Mesenchymal stem cell (in vitro differentiated cells and primary cell): Measurements from ENCODE around the gene SECISBP2L.

Experiments used
- DNase-seq: peaks from one replicate; pipeline ENCODE4 v3.0.0-alpha.2; 2013
- H2AFZ ChIP-seq: one replicate; pipeline ENCODE4 v1.6.1; 2013; ENCODE audit warnings: low read depth, mild to moderate bottlenecking, control low read depth, inconsistent platforms, low read length, moderate library complexity
- H2AK5ac ChIP-seq: 2 replicates; pipeline ENCODE4 v1.6.1; 2013; ENCODE audit warnings: low read length, moderate library complexity, mild to moderate bottlenecking, inconsistent platforms; ENCODE audit not compliant: severe bottlenecking
- H2BK120ac ChIP-seq: one replicate; pipeline ENCODE4 v1.6.1; 2013; ENCODE audit warnings: low read depth, mild to moderate bottlenecking, inconsistent platforms, low read length, moderate library complexity
- H2BK12ac ChIP-seq, 2 experiments: one replicate each; pipeline ENCODE4 v1.6.1; 2013; ENCODE audit warnings: inconsistent platforms in 2 of 2, low read length in 2 of 2, mild to moderate bottlenecking in 2 of 2, moderate library complexity in 2 of 2, control low read depth in 1 of 2
- H2BK15ac ChIP-seq: one replicate; pipeline ENCODE4 v1.6.1; 2013; ENCODE audit warnings: mild to moderate bottlenecking, low read depth, inconsistent platforms; ENCODE audit not compliant: poor library complexity, severe bottlenecking
- H2BK5ac ChIP-seq: 2 replicates; pipeline ENCODE4 v1.6.1; 2013; ENCODE audit warnings: low read depth, mild to moderate bottlenecking, low read length, control low read depth, inconsistent platforms; ENCODE audit not compliant: poor library complexity, severe bottlenecking
- H3K14ac ChIP-seq, 2 experiments: one replicate each; pipeline ENCODE4 v1.6.1; 2013; ENCODE audit warnings: inconsistent platforms in 2 of 2, low read length in 2 of 2, control low read depth in 1 of 2, mild to moderate bottlenecking in 1 of 2, moderate library complexity in 1 of 2
- H3K18ac ChIP-seq, 2 experiments: one replicate each; pipeline ENCODE4 v1.6.1; 2013; ENCODE audit warnings: inconsistent platforms in 2 of 2, low read length in 2 of 2, control low read depth in 1 of 2, low read depth in 1 of 2, mild to moderate bottlenecking in 1 of 2
- H3K23ac ChIP-seq, 2 experiments: one replicate each; pipeline ENCODE4 v1.6.1; 2013; ENCODE audit warnings: inconsistent platforms in 2 of 2, low read length in 2 of 2, mild to moderate bottlenecking in 2 of 2, moderate library complexity in 2 of 2, control low read depth in 1 of 2
- H3K27ac ChIP-seq: 2 replicates; pipeline ENCODE4 v1.5.1; 2013; ENCODE audit warnings: mild to moderate bottlenecking, moderate library complexity, low read length, control low read depth, inconsistent platforms; ENCODE audit not compliant: poor library complexity, severe bottlenecking
- H3K27me3 ChIP-seq, 2 experiments: 2 replicates each; pipeline versions ENCODE4 v1.6.1 to v1.7.0; 2013; ENCODE audit warnings: low read length in 2 of 2, mild to moderate bottlenecking in 2 of 2, moderate library complexity in 2 of 2, control low read depth in 1 of 2, inconsistent platforms in 1 of 2; ENCODE audit not compliant: control insufficient read depth in 1 of 2, insufficient read depth in 1 of 2
- H3K36me3 ChIP-seq, 2 experiments: 2 replicates each; pipeline versions ENCODE4 v1.6.1 to v1.7.0; 2013; ENCODE audit warnings: low read length in 2 of 2, control low read depth in 1 of 2, inconsistent platforms in 1 of 2, low read depth in 1 of 2, mild to moderate bottlenecking in 1 of 2; ENCODE audit not compliant: insufficient read depth in 2 of 2, control insufficient read depth in 1 of 2
- H3K4ac ChIP-seq, 2 experiments: one replicate each; pipeline ENCODE4 v1.6.1; 2013; ENCODE audit warnings: inconsistent platforms in 2 of 2, low read length in 2 of 2, mild to moderate bottlenecking in 2 of 2, moderate library complexity in 2 of 2, control low read depth in 1 of 2, low read depth in 1 of 2
- H3K4me1 ChIP-seq: 2 replicates; pipeline ENCODE4 v1.6.1; 2013; ENCODE audit warnings: low read depth, low read length, control low read depth; ENCODE audit not compliant: control insufficient read depth, insufficient read depth
- H3K4me2 ChIP-seq: 2 replicates; pipeline ENCODE4 v1.6.1; 2013; ENCODE audit warnings: low read length, mild to moderate bottlenecking, inconsistent platforms; ENCODE audit not compliant: poor library complexity, severe bottlenecking
- H3K4me3 ChIP-seq, 2 experiments: 2 replicates each; pipeline versions ENCODE4 v1.5.1 to v1.7.0; 2013; ENCODE audit warnings: low read length in 2 of 2, mild to moderate bottlenecking in 2 of 2, control low read depth in 1 of 2, low read depth in 1 of 2; ENCODE audit not compliant: insufficient read depth in 1 of 2
- H3K79me1 ChIP-seq: replicated peaks from 2 replicates; pipeline ENCODE4 v1.6.1; 2013; ENCODE audit warnings: mild to moderate bottlenecking, control low read depth, low read length, inconsistent platforms; ENCODE audit not compliant: poor library complexity, severe bottlenecking
- H3K9ac ChIP-seq: 2 replicates; pipeline ENCODE4 v1.7.0; 2013; ENCODE audit warnings: mild to moderate bottlenecking, low read length, moderate library complexity
- H3K9me3 ChIP-seq: 2 replicates; pipeline ENCODE4 v1.7.0; 2013; ENCODE audit warnings: mild to moderate bottlenecking, low read length; ENCODE audit not compliant: control insufficient read depth
- H4K8ac ChIP-seq: one replicate; pipeline ENCODE4 v1.6.1; 2013; ENCODE audit warnings: inconsistent platforms, mild to moderate bottlenecking, low read length, moderate library complexity
- H4K91ac ChIP-seq: one replicate; pipeline ENCODE4 v1.6.1; 2013; ENCODE audit warnings: mild to moderate bottlenecking, low read length, inconsistent platforms
- WGBS: methylation state at CpG from one replicate; pipeline ENCODE4 v1.1.7; 2013; ENCODE audit warnings: mixed read lengths; 5-methylcytosine and 5-hydroxymethylcytosine counted together

Gene SECISBP2L

DNA sequence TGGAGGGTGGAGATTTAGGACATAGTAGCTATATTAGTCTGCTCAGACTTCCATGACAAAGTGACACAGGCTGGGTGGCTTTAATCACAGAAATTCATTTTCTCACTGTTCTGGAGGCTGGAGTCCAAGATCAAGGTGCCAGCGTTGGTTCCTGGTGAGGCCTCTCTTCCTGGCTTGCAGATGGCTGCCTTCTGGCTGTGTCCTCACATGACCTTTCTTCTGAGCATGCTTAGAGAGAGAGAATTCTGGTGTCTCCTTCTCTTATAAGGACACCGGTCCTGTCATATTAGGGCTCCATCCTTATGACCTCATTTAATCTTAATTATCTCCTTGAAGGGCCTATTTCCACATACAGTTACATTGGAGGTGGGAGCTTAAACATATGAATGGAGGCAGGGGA, 67.6 kb downstream of the SECISBP2L start:
- no peak for DNase-seq
- no peak overlapping the region for H2BK15ac ChIP-seq
- H4K91ac ChIP-seq: no peak overlapping the region
- H3K4me1 ChIP-seq: peaks cover 6% of the 10 kb centered on the region
- peaks cover 0 to 3% of the 10 kb centered on the region in 2 experiments for H3K27me3 ChIP-seq
- H3K9me3 ChIP-seq: no peaks in the 10 kb centered on the region
- H3K4ac ChIP-seq: no peak overlapping the region
- H2BK120ac ChIP-seq: no peak overlapping the region
- WGBS: 94% methylated on average over 1 of the region's 2 CpGs
- H3K4me3 ChIP-seq: no peak overlapping the region
- no peak overlapping the region for H2AFZ ChIP-seq
- H3K18ac ChIP-seq: no peak overlapping the region
- H3K27ac ChIP-seq: no peak overlapping the region
- no peak overlapping the region for H3K14ac ChIP-seq
- peak overlapping the region; percentile 49 for H4K8ac ChIP-seq
- no peak overlapping the region for H3K4me2 ChIP-seq
- no peaks in the 10 kb centered on the region for H3K36me3 ChIP-seq
- no peak overlapping the region for H2AK5ac ChIP-seq
- H2BK12ac ChIP-seq: no peak overlapping the region
- H3K79me1 ChIP-seq: no peaks in the 10 kb centered on the region
- H3K9ac ChIP-seq: no peak overlapping the region
- H2BK5ac ChIP-seq: no peak overlapping the region
- no peak overlapping the region for H3K23ac ChIP-seq

DNA sequence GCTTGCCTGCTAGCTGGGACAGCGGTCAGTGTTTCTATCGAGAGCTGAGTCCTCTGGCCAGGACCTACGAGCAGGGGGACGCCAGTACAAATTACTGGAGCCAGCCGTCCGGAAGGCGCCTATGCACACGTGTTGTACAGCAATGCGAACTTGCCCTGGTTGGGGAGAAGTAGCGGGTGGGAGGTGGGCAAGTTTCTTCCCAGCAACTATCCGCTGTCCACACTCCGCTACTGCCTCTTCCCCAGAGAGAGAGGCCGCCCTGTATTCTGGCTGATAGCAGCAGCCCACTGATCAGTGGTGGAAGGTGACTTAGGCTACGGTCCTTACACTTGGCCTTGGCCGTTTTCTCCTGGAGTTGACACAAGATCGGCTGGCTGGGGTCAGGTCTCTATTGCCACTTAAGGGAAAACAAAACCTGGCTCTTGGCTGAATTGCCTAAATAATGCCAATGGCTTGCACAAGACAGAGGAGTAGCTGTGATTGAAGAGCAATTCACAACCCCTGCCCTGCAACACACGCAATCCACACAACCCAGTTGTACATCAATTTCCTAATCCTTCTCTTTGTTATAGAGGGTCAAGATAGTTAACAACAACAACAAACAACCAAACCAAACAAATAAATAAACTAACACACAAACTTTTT, 69.7 kb downstream of the SECISBP2L start:
- 90% methylated on average over 15 of the region's 17 CpGs for WGBS
- H3K9me3 ChIP-seq: no peaks in the 10 kb centered on the region
- H3K4ac ChIP-seq: peak overlapping the region; percentile 20 to 79
- no peak overlapping the region for H2BK5ac ChIP-seq
- H3K79me1 ChIP-seq: no peaks in the 10 kb centered on the region
- H2BK15ac ChIP-seq: no peak overlapping the region
- H4K8ac ChIP-seq: peak overlapping the region; percentile 90
- H3K4me3 ChIP-seq: peak overlapping the region in 1 of 2 experiments; percentile 76
- H3K27me3 ChIP-seq: peaks cover 0 to 1% of the 10 kb centered on the region in 2 experiments
- no peak overlapping the region for H3K27ac ChIP-seq
- H3K18ac ChIP-seq: peak overlapping the region; percentile 38 to 46
- no peak overlapping the region for H3K14ac ChIP-seq
- H4K91ac ChIP-seq: peak overlapping the region; percentile 1
- H3K4me1 ChIP-seq: peaks cover 11% of the 10 kb centered on the region
- H2BK12ac ChIP-seq: peak overlapping the region in 1 of 2 experiments; percentile 70
- no peaks in the 10 kb centered on the region for H3K36me3 ChIP-seq
- no peak overlapping the region for H3K23ac ChIP-seq
- H2BK120ac ChIP-seq: peak overlapping the region; percentile 9
- DNase-seq: no peak
- peak overlapping the region; percentile 87 for H3K9ac ChIP-seq
- H3K4me2 ChIP-seq: no peak overlapping the region
- H2AK5ac ChIP-seq: peak overlapping the region; percentile 8
- H2AFZ ChIP-seq: no peak overlapping the region

DNA sequence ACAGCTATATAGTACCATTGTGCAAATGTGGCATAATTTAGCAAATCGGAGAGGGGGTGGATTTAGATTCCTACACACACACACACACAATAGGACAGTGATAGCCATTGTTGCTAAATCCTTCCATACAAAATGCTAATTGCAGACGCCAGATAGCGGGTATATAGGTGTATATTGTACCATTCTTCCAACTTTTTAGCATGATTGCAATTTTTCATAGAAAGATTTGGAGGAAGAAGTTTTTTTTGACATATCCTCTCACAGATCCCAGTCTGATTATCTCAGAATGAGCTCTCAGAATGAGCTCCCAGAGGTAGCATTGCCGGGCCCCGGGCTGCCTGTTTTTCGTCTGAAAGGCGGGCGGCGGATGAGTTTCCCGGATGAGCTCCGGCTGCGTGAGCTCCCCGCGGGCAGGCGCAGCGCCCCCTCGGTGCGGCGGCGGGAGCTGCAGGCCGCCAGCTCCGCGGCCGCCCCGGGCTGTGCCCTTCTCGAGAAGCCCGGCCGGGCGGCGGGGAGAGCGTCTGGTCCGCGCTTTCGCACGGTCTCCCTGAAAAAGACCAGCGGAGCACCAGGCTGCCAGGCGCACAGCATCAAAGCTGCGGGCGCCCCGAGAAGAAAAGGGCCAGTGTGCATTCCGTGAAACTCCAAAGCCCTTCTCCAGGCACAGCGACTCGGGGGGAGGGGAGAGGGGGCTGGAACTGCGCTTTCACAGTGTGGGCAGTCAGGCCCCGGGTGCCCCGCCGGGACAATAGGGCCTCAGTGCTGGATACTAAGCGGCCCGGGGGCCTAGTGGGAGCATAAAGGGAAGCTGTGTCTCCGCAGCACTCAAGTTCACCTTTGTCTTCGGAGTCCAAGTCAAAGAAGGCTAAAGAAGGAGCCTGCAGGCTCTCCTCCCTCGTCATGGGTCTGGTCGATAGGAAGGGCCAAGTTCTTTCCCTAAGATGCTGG, 70.5 kb downstream of the SECISBP2L start:
- Histone ChIP-seq H3K14ac (peak overlapping the region in 1 of 2 experiments; percentile 63), H2BK5ac (no peak overlapping the region), H3K79me1 (no peaks in the 10 kb centered on the region), H3K4me3 (peak overlapping the region; percentile 60 to 76), H3K27me3 (no peaks in the 10 kb centered on the region), H2AK5ac (peak overlapping the region; percentile 8), H4K8ac (peak overlapping the region; percentile 90), H3K4me1 (peaks cover 11% of the 10 kb centered on the region), H2AFZ (peak overlapping the region; percentile 91), H3K9me3 (no peaks in the 10 kb centered on the region), H3K23ac (no peak overlapping the region), H3K9ac (peak overlapping the region; percentile 87), H3K36me3 (no peaks in the 10 kb centered on the region), H3K18ac (peak overlapping the region; percentile 46 to 90), H4K91ac (peak overlapping the region; percentile 3), H3K4me2 (peak overlapping the region; percentile 71), H2BK120ac (peak overlapping the region; percentile 9), H3K27ac (peak overlapping the region; percentile 17), H2BK15ac (peak overlapping the region; percentile 26), H2BK12ac (peak overlapping the region in 1 of 2 experiments; percentile 70), H3K4ac (peak overlapping the region; percentile 79 to 88)
- WGBS: 5% methylated on average over 50 of the region's 53 CpGs
- peak; percentile 76 for DNase-seq

DNA sequence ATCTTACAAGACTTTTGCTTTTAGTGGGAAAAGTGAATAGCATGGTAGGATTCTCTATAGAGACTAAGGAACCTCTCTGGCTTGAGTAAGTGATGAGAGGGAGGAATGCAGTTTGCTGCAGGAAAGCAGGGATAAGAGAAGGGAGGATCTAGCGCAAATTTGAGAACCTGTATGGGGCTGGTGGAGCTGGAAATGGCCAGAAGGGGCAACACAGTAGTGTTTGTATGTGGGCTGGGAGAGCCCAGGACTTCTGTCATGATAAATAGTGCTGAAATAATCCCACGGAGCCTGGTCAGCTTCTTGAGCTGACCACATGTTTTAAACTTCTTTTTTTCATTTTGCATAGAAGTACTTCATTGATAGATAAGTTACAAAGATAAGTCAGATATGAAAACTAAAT, 71.4 kb downstream of the SECISBP2L start:
- no peak overlapping the region for H2AK5ac ChIP-seq
- peaks cover 11% of the 10 kb centered on the region for H3K4me1 ChIP-seq
- no peak overlapping the region for H3K23ac ChIP-seq
- H2BK15ac ChIP-seq: no peak overlapping the region
- H3K4me2 ChIP-seq: no peak overlapping the region
- peak overlapping the region; percentile 87 for H3K9ac ChIP-seq
- H3K4ac ChIP-seq: no peak overlapping the region
- DNase-seq: peak; percentile 25
- H3K27me3 ChIP-seq: no peaks in the 10 kb centered on the region
- H2BK5ac ChIP-seq: no peak overlapping the region
- H3K18ac ChIP-seq: no peak overlapping the region
- H4K91ac ChIP-seq: no peak overlapping the region
- H3K79me1 ChIP-seq: no peaks in the 10 kb centered on the region
- 96% methylated on average over 1 of the region's 2 CpGs for WGBS
- no peak overlapping the region for H2AFZ ChIP-seq
- H3K36me3 ChIP-seq: no peaks in the 10 kb centered on the region
- no peak overlapping the region for H3K4me3 ChIP-seq
- no peak overlapping the region for H2BK12ac ChIP-seq
- H3K27ac ChIP-seq: no peak overlapping the region
- no peak overlapping the region for H3K14ac ChIP-seq
- no peak overlapping the region for H4K8ac ChIP-seq
- no peak overlapping the region for H2BK120ac ChIP-seq
- H3K9me3 ChIP-seq: no peaks in the 10 kb centered on the region
